ENCODE results near the gene MACF1.
A peak's percentile ranks its signal among the peaks of the same experiment; 100 is the strongest.

MACF1 gene

GRCh38 chr1:39183503-39184353 is 20.8 kb upstream of the MACF1 start:
- Histone ChIP-seq H3K27me3 (ENCODE audit: insufficient read depth, low read depth, severe bottlenecking) (no peaks in the 10 kb centered on the region), H3K4me3 (ENCODE audit: low read depth, low read length) (no peak overlapping the region), H3K36me3 (peaks cover 25% of the 10 kb centered on the region), H3K27ac (no peak overlapping the region; the same call in 1 of the 2 replicates), H3K9me3 (ENCODE audit: severe bottlenecking) (no peaks in the 10 kb centered on the region)
- TF ChIP-seq, protein P1, sequence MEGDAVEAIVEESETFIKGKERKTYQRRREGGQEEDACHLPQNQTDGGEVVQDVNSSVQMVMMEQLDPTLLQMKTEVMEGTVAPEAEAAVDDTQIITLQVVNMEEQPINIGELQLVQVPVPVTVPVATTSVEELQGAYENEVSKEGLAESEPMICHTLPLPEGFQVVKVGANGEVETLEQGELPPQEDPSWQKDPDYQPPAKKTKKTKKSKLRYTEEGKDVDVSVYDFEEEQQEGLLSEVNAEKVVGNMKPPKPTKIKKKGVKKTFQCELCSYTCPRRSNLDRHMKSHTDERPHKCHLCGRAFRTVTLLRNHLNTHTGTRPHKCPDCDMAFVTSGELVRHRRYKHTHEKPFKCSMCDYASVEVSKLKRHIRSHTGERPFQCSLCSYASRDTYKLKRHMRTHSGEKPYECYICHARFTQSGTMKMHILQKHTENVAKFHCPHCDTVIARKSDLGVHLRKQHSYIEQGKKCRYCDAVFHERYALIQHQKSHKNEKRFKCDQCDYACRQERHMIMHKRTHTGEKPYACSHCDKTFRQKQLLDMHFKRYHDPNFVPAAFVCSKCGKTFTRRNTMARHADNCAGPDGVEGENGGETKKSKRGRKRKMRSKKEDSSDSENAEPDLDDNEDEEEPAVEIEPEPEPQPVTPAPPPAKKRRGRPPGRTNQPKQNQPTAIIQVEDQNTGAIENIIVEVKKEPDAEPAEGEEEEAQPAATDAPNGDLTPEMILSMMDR (IDR thresholded peaks at IDR 0.05; ENCODE audit: low read depth, low read length) = peak; percentile 52
- DNase-seq = peak; percentile 66

- Histone ChIP-seq H3K27ac (0 out of 2 replicates have a peak overlapping the region, but pooled peaks have one; percentile 4), H3K27me3 (ENCODE audit: insufficient read depth, low read depth, severe bottlenecking) (no peaks in the 10 kb centered on the region), H3K36me3 (peaks cover 25% of the 10 kb centered on the region), H3K9me3 (ENCODE audit: severe bottlenecking) (no peaks in the 10 kb centered on the region), H3K4me3 (ENCODE audit: low read depth, low read length) (no peak overlapping the region)
- no peak for DNase-seq
- TF ChIP-seq, protein P1 (IDR thresholded peaks at IDR 0.05; ENCODE audit: low read depth, low read length) = no peak
Measured at GRCh38 chr1:39184354-39184818, 20.1 kb upstream of the MACF1 start.

GRCh38 chr1:39187275-39188046 is 17.0 kb upstream of the MACF1 start:
- no peak for DNase-seq
- H3K9me3 ChIP-seq (ENCODE audit: severe bottlenecking) = no peaks in the 10 kb centered on the region
- H3K4me3 ChIP-seq (ENCODE audit: low read depth, low read length) = no peak overlapping the region
- H3K36me3 ChIP-seq = peaks cover 15% of the 10 kb centered on the region
- H3K27ac ChIP-seq = no peak overlapping the region
- TF ChIP-seq, protein P1 (IDR thresholded peaks at IDR 0.05; ENCODE audit: low read depth, low read length) = no peak
- H3K27me3 ChIP-seq (ENCODE audit: insufficient read depth, low read depth, severe bottlenecking) = no peaks in the 10 kb centered on the region

DNA sequence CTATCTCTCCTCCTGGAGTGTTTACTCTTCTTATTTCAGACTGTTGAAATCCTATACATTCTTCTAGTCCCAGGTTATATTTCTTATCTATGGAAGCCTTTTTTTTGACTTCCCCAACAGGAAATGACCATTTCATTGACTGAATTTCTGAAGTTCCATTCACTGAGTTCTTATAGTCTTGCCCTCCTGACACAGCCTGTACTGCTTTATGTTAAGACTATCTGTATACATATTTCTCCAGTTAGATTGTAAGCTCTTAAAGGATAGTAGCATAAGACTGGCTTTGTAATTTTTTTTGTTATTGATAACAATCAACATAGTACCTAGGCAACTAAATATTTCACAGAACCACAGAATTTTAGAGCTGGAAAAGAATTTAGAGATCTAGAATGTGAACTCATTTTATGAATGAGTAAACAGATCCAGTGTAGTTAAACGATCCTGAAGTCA is 14.9 kb upstream of the MACF1 start:
- Histone ChIP-seq H3K27me3 (ENCODE audit: insufficient read depth, low read depth, severe bottlenecking) (no peaks in the 10 kb centered on the region), H3K36me3 (peaks cover 2% of the 10 kb centered on the region; the same call in 1 of the 2 replicates), H3K4me3 (ENCODE audit: low read depth, low read length) (no peak overlapping the region), H3K9me3 (ENCODE audit: severe bottlenecking) (no peaks in the 10 kb centered on the region), H3K27ac (no peak overlapping the region)
- no peak for DNase-seq
- TF ChIP-seq, protein P1 (IDR thresholded peaks at IDR 0.05; ENCODE audit: low read depth, low read length) = no peak

GRCh38 chr1:39190096-39190495 is 14.4 kb upstream of the MACF1 start:
- no peaks in the 10 kb centered on the region for H3K36me3 ChIP-seq
- TF ChIP-seq, protein P1 (IDR thresholded peaks at IDR 0.05; ENCODE audit: low read depth, low read length) = no peak
- H3K4me3 ChIP-seq (ENCODE audit: low read depth, low read length) = no peak overlapping the region
- H3K27me3 ChIP-seq (ENCODE audit: insufficient read depth, low read depth, severe bottlenecking) = no peaks in the 10 kb centered on the region
- no peak overlapping the region for H3K27ac ChIP-seq
- no peak for DNase-seq
- no peaks in the 10 kb centered on the region for H3K9me3 ChIP-seq (ENCODE audit: severe bottlenecking)
